ENCODE measurements around the gene CSKMT.

DNA sequence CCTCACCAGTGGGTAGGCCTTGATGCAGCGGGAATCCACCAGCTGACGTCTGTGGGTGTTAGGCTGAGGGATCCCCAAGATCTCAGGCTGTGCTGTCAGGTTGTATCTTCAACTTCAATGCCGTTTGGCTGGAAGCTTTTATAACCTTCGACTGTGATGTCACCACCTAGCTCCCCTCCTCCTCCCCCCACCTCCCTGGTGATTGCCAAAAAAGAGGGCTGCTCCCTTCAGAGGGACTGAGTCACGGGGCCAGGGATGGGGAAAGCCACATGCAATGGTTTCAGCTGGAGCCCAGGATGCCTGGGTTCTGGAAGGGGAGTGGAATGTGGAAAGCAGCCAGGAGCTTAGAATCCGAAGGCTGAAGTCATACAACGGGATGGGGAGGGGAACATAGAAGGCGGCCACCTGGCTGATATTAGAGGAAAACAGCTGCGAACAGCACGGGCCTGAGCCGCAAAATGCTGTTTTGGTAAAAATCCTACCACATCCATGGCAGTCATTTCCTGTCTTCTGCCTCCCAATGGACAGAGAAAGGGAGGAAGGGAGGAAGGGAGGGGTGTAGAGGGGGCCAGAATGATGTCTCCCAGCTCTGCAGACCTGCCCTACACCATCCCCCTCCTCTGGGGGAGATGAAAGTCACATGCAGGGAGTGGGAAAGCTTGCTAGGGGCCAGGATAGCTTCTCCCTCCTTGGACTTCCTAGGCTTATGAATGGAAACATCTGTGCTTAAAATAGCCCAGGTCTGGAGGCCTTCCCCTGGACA is 24.5 kb downstream of the CSKMT start, which contains the start of gene LRRN4CL:
- TF ChIP-seq, protein P1, sequence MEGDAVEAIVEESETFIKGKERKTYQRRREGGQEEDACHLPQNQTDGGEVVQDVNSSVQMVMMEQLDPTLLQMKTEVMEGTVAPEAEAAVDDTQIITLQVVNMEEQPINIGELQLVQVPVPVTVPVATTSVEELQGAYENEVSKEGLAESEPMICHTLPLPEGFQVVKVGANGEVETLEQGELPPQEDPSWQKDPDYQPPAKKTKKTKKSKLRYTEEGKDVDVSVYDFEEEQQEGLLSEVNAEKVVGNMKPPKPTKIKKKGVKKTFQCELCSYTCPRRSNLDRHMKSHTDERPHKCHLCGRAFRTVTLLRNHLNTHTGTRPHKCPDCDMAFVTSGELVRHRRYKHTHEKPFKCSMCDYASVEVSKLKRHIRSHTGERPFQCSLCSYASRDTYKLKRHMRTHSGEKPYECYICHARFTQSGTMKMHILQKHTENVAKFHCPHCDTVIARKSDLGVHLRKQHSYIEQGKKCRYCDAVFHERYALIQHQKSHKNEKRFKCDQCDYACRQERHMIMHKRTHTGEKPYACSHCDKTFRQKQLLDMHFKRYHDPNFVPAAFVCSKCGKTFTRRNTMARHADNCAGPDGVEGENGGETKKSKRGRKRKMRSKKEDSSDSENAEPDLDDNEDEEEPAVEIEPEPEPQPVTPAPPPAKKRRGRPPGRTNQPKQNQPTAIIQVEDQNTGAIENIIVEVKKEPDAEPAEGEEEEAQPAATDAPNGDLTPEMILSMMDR (IDR thresholded peaks at IDR 0.05; ENCODE audit: insufficient read depth, low read length, poor library complexity, severe bottlenecking) = no peak
- TF ChIP-seq EZH2phosphoT487 (conservative IDR thresholded peaks at IDR 0.05; ENCODE audit: low read length) = no peak

Measured in SU-DHL-6 (cell line).